CD4-positive, alpha-beta T cell (primary cell): ENCODE measurements around the gene FERMT2. TPM values are rescaled to one million over a fixed set of nuclear protein-coding genes. Genes with fewer than 3 reads are reported as not detected.

Experiments
- ATAC-seq: fragments of 200-7000 bp; cut with Tn5 transposase; one replicate; pipeline ENCODE4 v1.10.0; 2022; ENCODE audit warnings: mild to moderate bottlenecking; ENCODE audit not compliant: poor library complexity
- CTCF ChIA-PET: fragments of 350-600 bp; sonication (Branson Sonifier 250); formaldehyde crosslinking; loops from one replicate; lab custom pipeline; 2021; ENCODE audit warnings: antibody characterized with exemption, inconsistent platforms; lab: Charles Lee
- POLR2A ChIA-PET: fragments of 350-600 bp; sonication (Branson Sonifier 250); formaldehyde crosslinking; loops from one replicate; lab custom pipeline; 2021; ENCODE audit warnings: antibody characterized with exemption, inconsistent platforms; lab: Charles Lee
- DNase-seq, 14 experiments: peaks; one replicate each; pipeline ENCODE4 v3.0.0-alpha.2; 2013 to 2020; ENCODE audit warnings: mixed read lengths in 2 of 14
- H3K27ac ChIP-seq, 2 donors: one replicate each; pipeline versions ENCODE4 v1.5.1 to v1.7.0; 2013; ENCODE audit warnings: low read length in 2 of 2, low read depth in 1 of 2, mild to moderate bottlenecking in 1 of 2
- H3K27me3 ChIP-seq, 2 experiments: 1 replicate in 1 of 2; 2 replicates in 1 of 2; pipeline versions ENCODE4 v1.6.1 to v1.7.0; 2013; ENCODE audit warnings: low read length in 2 of 2, control low read depth in 1 of 2, mild to moderate bottlenecking in 1 of 2, moderate library complexity in 1 of 2; ENCODE audit not compliant: insufficient read depth in 2 of 2, control insufficient read depth in 1 of 2
- H3K36me3 ChIP-seq: one replicate; pipeline ENCODE4 v1.6.1; 2013; ENCODE audit warnings: low read length, control low read depth; ENCODE audit not compliant: insufficient read depth
- H3K4me1 ChIP-seq: one replicate; pipeline ENCODE4 v1.6.1; 2013; ENCODE audit warnings: low read length, control low read depth; ENCODE audit not compliant: insufficient read depth
- H3K4me3 ChIP-seq: one replicate; pipeline ENCODE4 v1.5.1; 2013; ENCODE audit warnings: mild to moderate bottlenecking, low read length, moderate library complexity
- H3K9me3 ChIP-seq, 2 experiments: 1 replicate in 1 of 2; 2 replicates in 1 of 2; pipeline versions ENCODE4 v1.6.1 to v1.7.0; 2013; ENCODE audit warnings: low read length in 2 of 2, mild to moderate bottlenecking in 2 of 2, control low read depth in 1 of 2, moderate library complexity in 1 of 2; ENCODE audit not compliant: control insufficient read depth in 1 of 2, insufficient read depth in 1 of 2
- H3K27ac Mint-ChIP-seq: one replicate; pipeline ENCODE4 v1.8.0; 2020; ENCODE audit warnings: mixed read lengths
- H3K27me3 Mint-ChIP-seq: one replicate; pipeline ENCODE4 v1.8.0; 2021; ENCODE audit warnings: mixed read lengths
- H3K36me3 Mint-ChIP-seq: one replicate; pipeline ENCODE4 v1.8.0; 2021; ENCODE audit warnings: low read depth, mixed read lengths
- H3K4me1 Mint-ChIP-seq: one replicate; pipeline ENCODE4 v1.8.0; 2021; ENCODE audit warnings: low read depth, mixed read lengths
- H3K4me3 Mint-ChIP-seq: one replicate; pipeline ENCODE4 v1.8.0; 2020; ENCODE audit warnings: mild to moderate bottlenecking, mixed read lengths
- H3K9me3 Mint-ChIP-seq: one replicate; pipeline ENCODE4 v1.8.0; 2020; ENCODE audit warnings: mixed read lengths
- CTCF ChIP-seq: fragments of 200-600 bp; IDR thresholded peaks from one replicate; pipeline ENCODE4 v1.8.0; 2022; ENCODE audit warnings: antibody characterized with exemption, mild to moderate bottlenecking
- intact Hi-C, 2 experiments: fragments of 100-400 bp; cut with DNase I in 1 of 2; cut with micrococcal nuclease in 1 of 2; formaldehyde crosslinking; loops; one replicate each; pipeline versions ENCODE4 v1.15.1 to v1.9.0; 2023 to 2025; cut with DNase I, micrococcal nuclease
- total RNA-seq, 174 experiments: library from RNA in 2 of 174; stranded (reverse) in 2 of 174; gene quantifications; one replicate each; pipeline ENCODE4 v1.2.3 and lab custom pipeline; 2021 to 2026

FERMT2 gene
- total RNA-seq, 2 experiments from 2014 or later = 0.44 to 0.61 TPM

- ChIA-PET POLR2A (no interaction called here), CTCF (interaction anchor here (0.7 kb wide), 1 partner anchor 60 kb away, joined by 3 read pairs; no protein-coding TSS in a partner anchor)
- no peaks in the 10 kb centered on the region for H3K36me3 Mint-ChIP-seq
- Histone ChIP-seq H3K9me3 (no peaks in the 10 kb centered on the region), H3K27me3 (no peaks in the 10 kb centered on the region), H3K36me3 (no peaks in the 10 kb centered on the region), H3K4me1 (no peaks in the 10 kb centered on the region), H3K4me3 (no peak overlapping the region), H3K27ac (no peak overlapping the region)
- H3K9me3 Mint-ChIP-seq = no peaks in the 10 kb centered on the region
- peaks cover 6% of the 10 kb centered on the region for H3K27me3 Mint-ChIP-seq
- H3K27ac Mint-ChIP-seq = no peak overlapping the region
- no peaks in the 10 kb centered on the region for H3K4me1 Mint-ChIP-seq
- TF ChIP-seq CTCF = no peak
- no peak overlapping the region for H3K4me3 Mint-ChIP-seq
- DNase-seq (no peak), ATAC-seq (no peak)
- intact Hi-C loops = no loop called here
Measured at GRCh38 chr14:52873694-52874093, 77.2 kb downstream of the FERMT2 start.

- no peak for TF ChIP-seq CTCF
- H3K36me3 Mint-ChIP-seq = no peaks in the 10 kb centered on the region
- H3K27ac Mint-ChIP-seq = no peak overlapping the region
- intact Hi-C loops = no loop called here
- DNase-seq (no peak), ATAC-seq (no peak)
- H3K4me3 Mint-ChIP-seq = no peak overlapping the region
- no peaks in the 10 kb centered on the region for H3K36me3 ChIP-seq
- H3K27me3 ChIP-seq = no peaks in the 10 kb centered on the region
- H3K9me3 Mint-ChIP-seq = no peaks in the 10 kb centered on the region
- CTCF ChIA-PET = no interaction called here
- no peaks in the 10 kb centered on the region for H3K4me1 ChIP-seq
- no peaks in the 10 kb centered on the region for H3K4me1 Mint-ChIP-seq
- no peaks in the 10 kb centered on the region for H3K9me3 ChIP-seq
- no peak overlapping the region for H3K27ac ChIP-seq
- peaks cover 6% of the 10 kb centered on the region for H3K27me3 Mint-ChIP-seq
- no peak overlapping the region for H3K4me3 ChIP-seq
- POLR2A ChIA-PET = no interaction called here
Measured at GRCh38 chr14:52873065-52873464, 77.8 kb downstream of the FERMT2 start.

- ATAC-seq = no peak
Measured at GRCh38 chr14:52871606-52872005, 79.2 kb downstream of the FERMT2 start.

More at GRCh38 chr14:52871606-52872005, 79.2 kb downstream of the FERMT2 start:
- H3K27me3 ChIP-seq = no peaks in the 10 kb centered on the region
- intact Hi-C loops = no loop called here
- H3K27me3 Mint-ChIP-seq = peaks cover 4% of the 10 kb centered on the region
- H3K36me3 ChIP-seq = no peaks in the 10 kb centered on the region
- H3K36me3 Mint-ChIP-seq = no peaks in the 10 kb centered on the region
- no peak overlapping the region for H3K27ac Mint-ChIP-seq
- ChIA-PET CTCF (no interaction called here), POLR2A (no interaction called here)
- DNase-seq = no peak
- H3K4me3 ChIP-seq = no peak overlapping the region
- no peaks in the 10 kb centered on the region for H3K4me1 Mint-ChIP-seq
- H3K4me1 ChIP-seq = no peaks in the 10 kb centered on the region
- H3K9me3 Mint-ChIP-seq = no peaks in the 10 kb centered on the region
- TF ChIP-seq CTCF = no peak
- H3K27ac ChIP-seq = no peak overlapping the region
- H3K9me3 ChIP-seq = no peaks in the 10 kb centered on the region
- no peak overlapping the region for H3K4me3 Mint-ChIP-seq
